NCI-H2227 (cell line): ENCODE data around the gene NFATC3.

Experiments
- DNase-seq: peaks from one replicate; lab custom pipeline; 2025; ENCODE audit not compliant: unreplicated experiment; lab: John Stamatoyannopoulos, UW

Gene NFATC3

DNA sequence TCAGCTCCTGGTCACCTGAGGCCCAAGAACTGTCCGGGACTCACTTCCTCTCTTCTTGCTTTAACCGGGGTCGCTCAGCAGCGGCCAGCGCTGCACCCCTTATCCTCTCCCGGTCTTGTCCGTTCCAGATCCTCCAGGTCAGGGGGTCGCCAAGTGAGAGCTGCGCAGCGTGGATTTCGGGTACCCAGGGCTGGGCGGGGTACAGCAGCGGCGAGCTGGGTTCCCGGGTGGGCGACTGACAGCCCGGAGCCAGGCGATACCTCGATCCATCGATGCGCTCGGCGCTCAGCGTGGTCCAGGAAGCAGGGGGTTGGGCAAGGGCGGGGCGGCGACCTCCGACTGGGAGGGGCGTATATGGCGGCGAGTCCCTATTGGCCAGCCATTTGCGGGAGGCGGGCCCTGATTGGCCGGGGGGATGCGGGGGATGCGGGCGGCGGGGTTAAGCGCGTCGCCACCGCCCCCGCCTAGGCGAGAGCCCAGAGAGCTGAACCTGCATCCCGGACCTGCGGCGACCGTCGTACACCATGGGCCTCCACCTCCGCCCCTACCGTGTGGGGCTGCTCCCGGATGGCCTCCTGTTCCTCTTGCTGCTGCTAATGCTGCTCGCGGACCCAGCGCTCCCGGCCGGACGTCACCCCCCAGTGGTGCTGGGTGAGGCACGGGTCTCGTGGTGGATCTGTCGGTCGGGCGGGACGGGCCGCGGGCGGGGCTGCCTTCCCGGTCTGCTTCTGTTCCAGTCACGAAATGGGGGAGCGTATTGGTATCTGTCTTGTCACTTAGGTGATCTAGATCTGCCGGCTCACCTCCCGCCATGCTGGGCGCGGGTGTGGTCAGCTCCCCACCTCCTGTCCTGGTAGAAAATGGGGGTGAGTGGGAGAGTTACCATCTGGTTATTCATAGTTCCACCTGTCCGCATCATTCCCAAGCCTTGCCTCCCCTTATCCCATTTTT, 160.0 kb downstream of the NFATC3 start, which contains the start of gene PLA2G15:
TSS of gene PLA2G15 (plus strand) at position 471 of the 951 bp plus-strand sequence. CDS start at position 525, 54 bp downstream.
- DNase-seq, result peak; percentile 90

DNA sequence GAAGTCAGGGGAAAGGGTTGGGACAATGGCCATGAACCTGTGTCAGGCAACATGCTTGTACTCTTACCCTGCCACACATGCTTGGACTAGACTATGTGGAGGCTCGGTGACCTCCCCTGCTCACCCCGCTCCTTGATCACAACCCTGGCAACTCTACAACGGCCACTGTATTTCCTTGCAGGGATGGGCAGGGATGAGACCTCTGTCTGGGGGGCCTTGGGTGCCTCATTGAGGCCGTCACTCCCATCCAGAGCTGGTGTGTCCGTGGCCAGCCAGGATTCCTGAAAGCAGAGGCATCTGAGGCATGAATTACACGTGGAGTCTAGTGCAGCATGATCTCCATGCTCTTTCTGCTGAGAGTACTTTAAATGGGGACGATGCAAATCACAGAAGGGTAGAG, 161.0 kb downstream of the NFATC3 start:
- no peak for DNase-seq

GRCh38 chr16:68246666-68247065, 161.5 kb downstream of the NFATC3 start:
- DNase-seq, result no peak

GRCh38 chr16:68247400-68247799, 162.2 kb downstream of the NFATC3 start:
- DNase-seq, result no peak

GRCh38 chr16:68247932-68248331, 162.8 kb downstream of the NFATC3 start:
- DNase-seq, result no peak

- no peak for DNase-seq
Measured at GRCh38 chr16:68249371-68249770, 164.2 kb downstream of the NFATC3 start.

- no peak for DNase-seq
Measured at GRCh38 chr16:68250951-68251350, 165.8 kb downstream of the NFATC3 start.

- no peak for DNase-seq
Measured at GRCh38 chr16:68251832-68252231, 166.7 kb downstream of the NFATC3 start.

GRCh38 chr16:68252383-68252782, 167.2 kb downstream of the NFATC3 start:
- DNase-seq, result no peak

GRCh38 chr16:68253721-68254120, 168.6 kb downstream of the NFATC3 start:
- DNase-seq, result no peak

GRCh38 chr16:68255712-68256111, 170.5 kb downstream of the NFATC3 start:
- no peak for DNase-seq

GRCh38 chr16:68257251-68257905, 172.2 kb downstream of the NFATC3 start:
- no peak for DNase-seq

- DNase-seq, result no peak
Measured at GRCh38 chr16:68257906-68258800, 173.0 kb downstream of the NFATC3 start.

DNA sequence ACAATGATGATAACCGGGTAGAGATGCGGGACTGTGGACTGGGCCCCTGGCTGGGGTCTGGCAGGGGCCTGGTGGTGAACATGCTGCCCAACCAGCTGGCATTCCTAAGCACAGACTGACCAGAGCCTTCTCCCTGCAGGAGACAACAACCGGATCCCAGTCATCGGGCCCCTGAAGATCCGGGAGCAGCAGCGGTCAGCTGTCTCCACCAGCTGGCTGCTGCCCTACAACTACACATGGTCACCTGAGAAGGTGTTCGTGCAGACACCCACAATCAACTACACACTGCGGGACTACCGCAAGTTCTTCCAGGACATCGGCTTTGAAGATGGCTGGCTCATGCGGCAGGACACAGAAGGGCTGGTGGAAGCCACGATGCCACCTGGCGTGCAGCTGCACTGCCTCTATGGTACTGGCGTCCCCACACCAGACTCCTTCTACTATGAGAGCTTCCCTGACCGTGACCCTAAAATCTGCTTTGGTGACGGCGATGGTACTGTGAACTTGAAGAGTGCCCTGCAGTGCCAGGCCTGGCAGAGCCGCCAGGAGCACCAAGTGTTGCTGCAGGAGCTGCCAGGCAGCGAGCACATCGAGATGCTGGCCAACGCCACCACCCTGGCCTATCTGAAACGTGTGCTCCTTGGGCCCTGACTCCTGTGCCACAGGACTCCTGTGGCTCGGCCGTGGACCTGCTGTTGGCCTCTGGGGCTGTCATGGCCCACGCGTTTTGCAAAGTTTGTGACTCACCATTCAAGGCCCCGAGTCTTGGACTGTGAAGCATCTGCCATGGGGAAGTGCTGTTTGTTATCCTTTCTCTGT, 174.0 kb downstream of the NFATC3 start:
- no peak for DNase-seq

- DNase-seq, result no peak
Measured at GRCh38 chr16:68263559-68264127, 178.5 kb downstream of the NFATC3 start.

DNA sequence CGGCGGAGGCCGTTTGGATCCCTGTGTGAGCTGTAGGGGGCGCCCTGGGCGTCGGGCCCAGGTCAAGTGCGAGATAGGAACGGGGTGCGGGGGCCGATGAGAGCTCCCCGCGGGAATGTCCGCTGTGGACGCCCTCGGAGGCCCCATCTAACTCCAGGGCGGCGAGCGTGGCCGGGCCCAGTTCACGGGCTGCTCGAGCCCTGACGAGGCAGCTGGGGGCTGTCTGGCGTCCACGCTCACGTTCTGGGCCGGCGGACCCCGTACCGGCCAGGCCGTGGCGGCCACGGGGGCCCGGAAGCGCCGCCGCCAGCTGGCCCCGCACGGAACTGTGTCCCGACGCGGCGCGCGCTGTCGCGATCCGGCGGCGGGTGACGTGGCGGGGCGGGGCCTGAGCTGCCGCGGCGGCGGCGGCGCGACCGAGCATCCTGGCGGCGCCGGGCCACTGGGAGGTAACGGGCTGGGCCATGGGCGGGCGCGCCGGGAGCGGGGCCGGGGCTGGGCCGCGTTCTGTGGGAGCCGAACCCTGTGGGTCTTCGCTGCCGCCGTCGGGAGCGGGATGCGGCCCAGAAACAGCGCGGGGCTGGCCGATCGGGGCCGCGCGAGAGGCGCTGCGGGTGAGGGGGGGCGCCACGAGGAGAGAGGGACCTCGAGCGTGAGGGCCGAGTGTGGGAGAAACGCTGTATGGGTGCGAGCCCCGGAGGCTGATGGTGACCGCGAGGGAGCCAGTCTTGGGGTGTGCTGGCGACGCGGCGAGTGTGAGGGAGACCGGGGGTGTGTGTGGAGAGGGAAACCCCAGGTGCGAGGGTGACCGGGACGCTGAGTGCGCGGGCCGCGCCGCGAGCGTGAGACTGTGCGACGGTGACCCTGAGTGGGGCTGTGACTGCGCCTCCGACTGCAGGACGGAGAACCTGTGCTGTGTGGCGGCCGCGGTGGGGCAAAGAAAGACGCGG, 179.2 kb downstream of the NFATC3 start, which contains the start of gene SLC7A6:
TSS of gene SLC7A6 (plus strand) at position 399 of the 950 bp plus-strand sequence. CDS start 10,201 bp downstream, outside the sequence.
- DNase-seq, result peak; percentile 54

DNA sequence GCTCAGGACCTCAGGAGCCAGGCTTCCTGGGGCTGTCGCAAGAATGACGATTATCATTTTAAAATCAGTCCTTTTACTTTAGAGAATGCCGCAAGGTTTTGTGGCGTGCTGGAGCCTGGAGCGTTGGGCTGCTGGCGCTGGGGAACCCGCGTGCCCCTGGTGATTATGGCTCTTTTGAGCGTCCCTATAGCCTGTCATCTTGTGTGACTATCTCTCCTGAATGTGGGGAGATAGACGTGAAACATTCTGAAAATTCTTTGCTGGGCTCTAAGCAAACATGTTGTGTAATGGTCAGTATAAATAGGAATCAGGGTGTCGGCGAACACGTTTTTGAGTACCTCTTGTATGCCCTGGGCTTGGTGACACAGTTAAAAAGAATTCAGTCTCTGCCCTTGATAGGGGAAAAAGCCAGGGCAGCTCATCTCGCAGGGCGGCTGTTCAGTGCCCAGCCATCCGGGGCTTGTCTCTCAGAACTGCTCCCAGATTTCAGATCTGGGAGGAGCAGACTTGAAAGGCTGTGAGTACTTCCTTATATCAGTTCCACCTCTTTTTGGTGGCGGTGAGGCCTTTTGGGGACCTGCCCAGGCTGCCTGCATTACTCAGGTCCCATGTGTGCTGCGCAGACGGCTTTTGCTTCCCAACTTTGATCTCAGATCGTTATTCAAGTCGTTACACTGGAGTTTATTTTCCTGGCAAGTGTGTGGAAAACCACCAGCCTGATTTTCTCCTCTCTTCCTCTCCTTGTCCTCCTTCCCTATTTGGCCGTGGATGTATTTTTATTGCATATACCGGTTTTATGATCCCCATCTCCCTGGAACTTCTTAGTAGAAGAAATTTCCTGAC, 180.1 kb downstream of the NFATC3 start:
- peak; percentile 10 for DNase-seq
